Amniotic stem cell (primary cell): ENCODE data around the gene FXYD5.
A peak's percentile ranks its signal among the peaks of the same experiment; 100 is the strongest.
"Not testable (repeated sequence)": the region's sequence is repeated elsewhere in the genome, so short reads cannot be mapped to it uniquely, and the experiment has no call there.

Experiments
- DNase-seq: peaks from one replicate; lab custom pipeline; 2025; lab: John Stamatoyannopoulos, UW

Gene FXYD5

GRCh38 chr19:35138305-35138892 lies 16.1 kb upstream of the FXYD5 start, which contains the start of gene FXYD1:
FXYD1 (plus strand) TSS chr19:35138824; CDS start chr19:35140080, 1,256 bp downstream.
- DNase-seq = no peak

GRCh38 chr19:35140207-35140961 lies 14.2 kb upstream of the FXYD5 start:
- DNase-seq = no peak

- DNase-seq = peak; percentile 72
Observed at GRCh38 chr19:35140962-35141836, 13.3 kb upstream of the FXYD5 start.

- no peak for DNase-seq
Observed at GRCh38 chr19:35141837-35142605, 12.5 kb upstream of the FXYD5 start.

- no peak for DNase-seq
Observed at GRCh38 chr19:35142606-35143230, 11.8 kb upstream of the FXYD5 start.

GRCh38 chr19:35143231-35143715 lies 11.3 kb upstream of the FXYD5 start, which contains the start of gene FXYD7:
FXYD7 (plus strand) TSS chr19:35143255; CDS start chr19:35143334, 79 bp downstream.
- no peak for DNase-seq

- no peak for DNase-seq
Observed at GRCh38 chr19:35143818-35144217, 10.7 kb upstream of the FXYD5 start.

GRCh38 chr19:35144259-35144599 lies 10.3 kb upstream of the FXYD5 start:
- no peak for DNase-seq

- no peak for DNase-seq
Observed at GRCh38 chr19:35144600-35145436, 9.7 kb upstream of the FXYD5 start.

GRCh38 chr19:35146746-35147459 lies 7.6 kb upstream of the FXYD5 start:
- DNase-seq = no peak

GRCh38 chr19:35149463-35149862 lies 5.1 kb upstream of the FXYD5 start:
- DNase-seq = no peak

- no peak for DNase-seq
Observed at GRCh38 chr19:35150445-35150844, 4.1 kb upstream of the FXYD5 start.

GRCh38 chr19:35151273-35152065 lies 3.1 kb upstream of the FXYD5 start:
- no peak for DNase-seq

GRCh38 chr19:35153129-35153522 lies 1.4 kb upstream of the FXYD5 start:
- DNase-seq = not testable (repeated sequence)

- no peak for DNase-seq
Observed at GRCh38 chr19:35153701-35154524, 622 bp upstream of the FXYD5 start.

GRCh38 chr19:35155441-35155840 lies 906 bp downstream of the FXYD5 start:
- no peak for DNase-seq

GRCh38 chr19:35155981-35156672 lies 1.6 kb downstream of the FXYD5 start:
- DNase-seq = no peak
